GM23338 (cell line): ENCODE measurements around the gene EFCAB3. TPM values are rescaled to one million over a fixed set of nuclear protein-coding genes. Genes with fewer than 3 reads are reported as not detected.

Experiments
- ATAC-seq: fragments of 200-7000 bp; cut with Tn5 transposase; 3 replicates; pipeline ENCODE4 v1.9.1; 2020
- DNase-seq: peaks from one replicate; pipeline ENCODE4 v3.0.0-alpha.2; 2015; ENCODE audit warnings: low spot score
- H2AFZ ChIP-seq: fragments of 200-600 bp; sonication (generic); 2 replicates; pipeline ENCODE4 v1.8.0; 2016; ENCODE audit warnings: antibody characterized with exemption, mild to moderate bottlenecking, moderate library complexity
- H3F3A ChIP-seq: fragments of 200-600 bp; sonication (generic); replicated peaks from 2 replicates; pipeline ENCODE4 v1.8.0; 2017; ENCODE audit warnings: antibody characterized with exemption, mixed run types, low read depth
- H3K27ac ChIP-seq: fragments of 200-600 bp; sonication (generic); 2 replicates; pipeline ENCODE4 v1.6.1; 2016; ENCODE audit warnings: low read depth
- H3K27me3 ChIP-seq: fragments of 200-600 bp; sonication (generic); 2 replicates; pipeline ENCODE4 v1.8.0; 2016; ENCODE audit warnings: mild to moderate bottlenecking, mixed run types, moderate library complexity; ENCODE audit not compliant: insufficient read depth
- H3K36me3 ChIP-seq: fragments of 200-600 bp; sonication (generic); 2 replicates; pipeline ENCODE4 v1.8.0; 2016; ENCODE audit warnings: mild to moderate bottlenecking; ENCODE audit not compliant: insufficient read depth
- H3K4me1 ChIP-seq: fragments of 200-600 bp; sonication (generic); 2 replicates; pipeline ENCODE4 v1.8.0; 2016; ENCODE audit warnings: mild to moderate bottlenecking, moderate library complexity; ENCODE audit not compliant: insufficient read depth
- H3K4me2 ChIP-seq: fragments of 200-600 bp; sonication (generic); 2 replicates; pipeline ENCODE4 v1.7.1; 2017; ENCODE audit warnings: mixed run types
- H3K4me3 ChIP-seq: fragments of 200-600 bp; sonication (generic); 2 replicates; pipeline ENCODE4 v1.6.1; 2016; ENCODE audit warnings: mixed run types
- H3K79me2 ChIP-seq: fragments of 200-600 bp; sonication (generic); replicated peaks from 2 replicates; pipeline ENCODE4 v1.8.0; 2017; ENCODE audit warnings: mild to moderate bottlenecking; ENCODE audit not compliant: insufficient read depth
- H3K9me2 ChIP-seq: fragments of 200-600 bp; sonication (generic); 2 replicates; pipeline ENCODE4 v1.8.0; 2017; ENCODE audit not compliant: insufficient read depth
- H4K20me1 ChIP-seq: fragments of 200-600 bp; sonication (generic); replicated peaks from 2 replicates; pipeline ENCODE4 v1.8.0; 2017; ENCODE audit warnings: mild to moderate bottlenecking; ENCODE audit not compliant: insufficient read depth
- H3K27ac Mint-ChIP-seq: 2 replicates; pipeline ENCODE4 v1.8.0; 2020; ENCODE audit warnings: inconsistent platforms, mild to moderate bottlenecking, moderate library complexity, mixed read lengths
- H3K27me3 Mint-ChIP-seq: 3 replicates; pipeline ENCODE4 v1.8.0; 2022; ENCODE audit warnings: low read depth, mild to moderate bottlenecking, moderate library complexity, mixed read lengths, inconsistent platforms; ENCODE audit not compliant: insufficient read depth, poor library complexity
- H3K36me3 Mint-ChIP-seq: 3 replicates; pipeline ENCODE4 v1.8.0; 2021; ENCODE audit warnings: low read depth, mild to moderate bottlenecking, inconsistent platforms, moderate library complexity, mixed read lengths
- H3K4me1 Mint-ChIP-seq: 3 replicates; pipeline ENCODE4 v1.8.0; 2020; ENCODE audit warnings: mild to moderate bottlenecking, inconsistent platforms, mixed read lengths
- H3K4me3 Mint-ChIP-seq: 3 replicates; pipeline ENCODE4 v1.8.0; 2021; ENCODE audit warnings: moderate library complexity, mild to moderate bottlenecking, inconsistent platforms, mixed read lengths
- H3K9me3 Mint-ChIP-seq: 3 replicates; pipeline ENCODE4 v1.8.0; 2020; ENCODE audit warnings: moderate library complexity, mild to moderate bottlenecking, inconsistent platforms, mixed read lengths
- CREB1 ChIP-seq: fragments of 250-450 bp; sonication (Bioruptor Pico); IDR thresholded peaks from 2 replicates; pipeline ENCODE4 v1.5.0; 2020; ENCODE audit warnings: low read depth, mild to moderate bottlenecking, moderate library complexity
- EZH2phosphoT487 ChIP-seq: fragments of 200-600 bp; sonication (generic); IDR thresholded peaks from one replicate; pipeline ENCODE4 v1.8.1; 2018; ENCODE audit warnings: antibody characterized with exemption; ENCODE audit not compliant: unreplicated experiment
- REST ChIP-seq: IDR thresholded peaks from one replicate; pipeline ENCODE4 v1.6.1; 2018; ENCODE audit warnings: antibody characterized with exemption; ENCODE audit not compliant: unreplicated experiment
- ZNF331 ChIP-seq: fragments of 250-450 bp; sonication (Bioruptor Pico); IDR thresholded peaks from 2 replicates; pipeline ENCODE4 v1.5.0; 2020; ENCODE audit warnings: low read depth, mild to moderate bottlenecking, moderate library complexity
- polyA plus RNA-seq: library from polyadenylated mRNA; unstranded; fragments of >200 nt; fragmentation: Nextera tagmentation; extraction: Ambion mirVana; gene quantifications from 2 replicates; pipeline ENCODE4 v1.2.1, GENCODE V29; 2016
- total RNA-seq: library from RNA; depleted of rRNA; stranded (reverse); fragments of >200 nt; shearing (Covaris generic); gene quantifications from 2 replicates; pipeline ENCODE4 v1.2.3, GENCODE V29; 2014
- TF ChIP-seq, protein P1 (sequence below), 2 experiments: fragments of 200-600 bp in 1 of 2; sonication (generic) in 1 of 2; conservative IDR thresholded peaks; 2 replicates each; pipeline versions ENCODE4 v1.5.1 to v1.6.1; 2016 to 2017; ENCODE audit warnings: antibody characterized with exemption in 2 of 2, low read depth in 2 of 2, mild to moderate bottlenecking in 2 of 2, moderate library complexity in 1 of 2

The EFCAB3 gene
- total and polyA plus RNA-seq, 2 experiments from 2014 or later = not detected

- TF ChIP-seq REST = no peak
Observed at GRCh38 chr17:62381561-62381960, 1.2 kb downstream of the EFCAB3 start (continued).

- Mint-ChIP-seq H3K27me3 (no peaks in the 10 kb centered on the region), H3K9me3 (no peaks in the 10 kb centered on the region), H3K36me3 (no peaks in the 10 kb centered on the region), H3K27ac (no peak overlapping the region), H3K4me1 (no peaks in the 10 kb centered on the region), H3K4me3 (no peak overlapping the region)
- no peaks in the 10 kb centered on the region for H3F3A ChIP-seq
- no peak overlapping the region for H2AFZ ChIP-seq
- no peak overlapping the region for H3K27ac ChIP-seq
- H3K27me3 ChIP-seq = no peaks in the 10 kb centered on the region
- H3K4me1 ChIP-seq = no peaks in the 10 kb centered on the region
- TF ChIP-seq ZNF331 = no peak
- no peak for TF ChIP-seq EZH2phosphoT487
- no peak for DNase-seq
- no peaks in the 10 kb centered on the region for H3K79me2 ChIP-seq
- no peaks in the 10 kb centered on the region for H3K9me2 ChIP-seq
- no peak overlapping the region for H3K4me2 ChIP-seq
- H3K36me3 ChIP-seq = no peaks in the 10 kb centered on the region
- H4K20me1 ChIP-seq = no peaks in the 10 kb centered on the region
- no peak for ATAC-seq
- H3K4me3 ChIP-seq = no peak overlapping the region
Observed at GRCh38 chr17:62388856-62389255, 8.5 kb downstream of the EFCAB3 start.

GRCh38 chr17:62392908-62393307 is 12.6 kb downstream of the EFCAB3 start:
- Histone ChIP-seq H3K4me1 (no peaks in the 10 kb centered on the region), H3F3A (no peaks in the 10 kb centered on the region), H3K4me2 (no peak overlapping the region), H3K9me2 (no peaks in the 10 kb centered on the region), H2AFZ (no peak overlapping the region), H3K36me3 (no peaks in the 10 kb centered on the region), H3K4me3 (no peak overlapping the region), H3K27ac (no peak overlapping the region), H3K79me2 (no peaks in the 10 kb centered on the region), H3K27me3 (no peaks in the 10 kb centered on the region), H4K20me1 (no peaks in the 10 kb centered on the region)
- Mint-ChIP-seq H3K9me3 (no peaks in the 10 kb centered on the region), H3K27me3 (no peaks in the 10 kb centered on the region), H3K4me1 (no peaks in the 10 kb centered on the region), H3K27ac (no peak overlapping the region), H3K4me3 (no peak overlapping the region), H3K36me3 (no peaks in the 10 kb centered on the region)
- DNase-seq (no peak), ATAC-seq (no peak)
- TF ChIP-seq CREB1 = no peak

DNA sequence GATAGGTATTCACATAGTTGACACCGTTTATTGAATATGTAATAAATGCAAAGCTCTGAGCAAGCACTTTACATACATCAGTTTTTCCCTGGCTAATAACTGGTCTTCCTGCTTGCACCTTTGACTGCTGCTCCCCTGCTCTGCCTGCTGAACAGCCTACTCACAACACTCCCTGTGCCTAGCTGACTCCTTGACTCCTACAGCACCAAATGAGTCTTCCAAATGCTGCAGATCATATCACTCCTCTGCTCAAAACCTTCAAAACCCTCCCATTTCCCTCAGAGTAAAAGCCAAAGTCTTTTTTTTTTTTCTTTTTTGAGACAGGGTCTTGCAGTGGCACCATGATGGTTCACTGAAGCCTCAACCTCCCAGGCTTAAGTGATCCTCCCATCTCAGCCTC is 18.5 kb downstream of the EFCAB3 start:
- Histone ChIP-seq H3K9me2 (no peaks in the 10 kb centered on the region), H3F3A (no peaks in the 10 kb centered on the region)

More for the DNA sequence above, 18.5 kb downstream of the EFCAB3 start:
- Histone ChIP-seq H3K4me3 (no peak overlapping the region), H3K27me3 (no peaks in the 10 kb centered on the region), H3K4me2 (no peak overlapping the region), H3K27ac (no peak overlapping the region), H4K20me1 (no peaks in the 10 kb centered on the region), H2AFZ (no peak overlapping the region), H3K36me3 (no peaks in the 10 kb centered on the region), H3K79me2 (no peaks in the 10 kb centered on the region), H3K4me1 (no peaks in the 10 kb centered on the region)
- no peak overlapping the region for H3K27ac Mint-ChIP-seq
- H3K27me3 Mint-ChIP-seq = peaks cover 3% of the 10 kb centered on the region
- H3K4me1 Mint-ChIP-seq = no peaks in the 10 kb centered on the region
- H3K36me3 Mint-ChIP-seq = no peaks in the 10 kb centered on the region
- H3K4me3 Mint-ChIP-seq = no peak overlapping the region
- DNase-seq = no peak
- TF ChIP-seq, protein P1, sequence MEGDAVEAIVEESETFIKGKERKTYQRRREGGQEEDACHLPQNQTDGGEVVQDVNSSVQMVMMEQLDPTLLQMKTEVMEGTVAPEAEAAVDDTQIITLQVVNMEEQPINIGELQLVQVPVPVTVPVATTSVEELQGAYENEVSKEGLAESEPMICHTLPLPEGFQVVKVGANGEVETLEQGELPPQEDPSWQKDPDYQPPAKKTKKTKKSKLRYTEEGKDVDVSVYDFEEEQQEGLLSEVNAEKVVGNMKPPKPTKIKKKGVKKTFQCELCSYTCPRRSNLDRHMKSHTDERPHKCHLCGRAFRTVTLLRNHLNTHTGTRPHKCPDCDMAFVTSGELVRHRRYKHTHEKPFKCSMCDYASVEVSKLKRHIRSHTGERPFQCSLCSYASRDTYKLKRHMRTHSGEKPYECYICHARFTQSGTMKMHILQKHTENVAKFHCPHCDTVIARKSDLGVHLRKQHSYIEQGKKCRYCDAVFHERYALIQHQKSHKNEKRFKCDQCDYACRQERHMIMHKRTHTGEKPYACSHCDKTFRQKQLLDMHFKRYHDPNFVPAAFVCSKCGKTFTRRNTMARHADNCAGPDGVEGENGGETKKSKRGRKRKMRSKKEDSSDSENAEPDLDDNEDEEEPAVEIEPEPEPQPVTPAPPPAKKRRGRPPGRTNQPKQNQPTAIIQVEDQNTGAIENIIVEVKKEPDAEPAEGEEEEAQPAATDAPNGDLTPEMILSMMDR (conservative IDR thresholded peaks at IDR 0.05; ENCODE audit: low read depth in 2 of 2) = no peak
- no peaks in the 10 kb centered on the region; the same call in 2 of the 3 replicates for H3K9me3 Mint-ChIP-seq
- no peak for ATAC-seq
